OCI-LY3 (cell line): ENCODE data around the gene ECE1.

ENCODE experiments used
- H2AFZ ChIP-seq: fragments of 200-600, 300-600 bp; shearing (Covaris generic); 2 replicates; pipeline ENCODE4 v1.6.0; 2014; ENCODE audit warnings: antibody characterized with exemption, low read depth, low read length
- H3K27ac ChIP-seq: fragments of 200-600, 300-600 bp; sonication (generic); 2 replicates; pipeline ENCODE4 v1.5.1; 2014; ENCODE audit warnings: mild to moderate bottlenecking, low read length, moderate library complexity, mixed read lengths
- H3K27me3 ChIP-seq: fragments of 200-600, 300-600 bp; sonication (generic); 2 replicates; pipeline ENCODE4 v1.6.1; 2014; ENCODE audit warnings: low read depth, low read length, mixed read lengths
- H3K36me3 ChIP-seq: fragments of 200-600, 300-600 bp; sonication (generic); replicated peaks from 2 replicates; pipeline ENCODE3; 2014; ENCODE audit warnings: low read depth, low read length, mixed read lengths
- H3K4me1 ChIP-seq: fragments of 300-600, 200-600 bp; sonication (generic); 2 replicates; pipeline ENCODE4 v1.6.1; 2014; ENCODE audit warnings: low read length, mixed read lengths
- H3K4me2 ChIP-seq: fragments of 200-600, 300-600 bp; sonication (generic); 2 replicates; pipeline ENCODE4 v1.6.1; 2014; ENCODE audit warnings: low read length, mixed read lengths
- H3K4me3 ChIP-seq: fragments of 300-600, 200-600 bp; sonication (generic); 2 replicates; pipeline ENCODE4 v1.5.1; 2014; ENCODE audit warnings: antibody characterized with exemption, mild to moderate bottlenecking, low read length, moderate library complexity
- H3K79me2 ChIP-seq: fragments of 300-600, 200-600 bp; shearing (Covaris generic); 2 replicates; pipeline ENCODE4 v1.6.1; 2014; ENCODE audit warnings: mild to moderate bottlenecking, low read length, mixed read lengths
- H3K9ac ChIP-seq: fragments of 300-600, 200-600 bp; shearing (Covaris generic); 2 replicates; pipeline ENCODE4 v1.6.0; 2014; ENCODE audit warnings: mild to moderate bottlenecking, low read length, moderate library complexity
- H3K9me3 ChIP-seq: fragments of 200-600, 300-600 bp; shearing (Covaris generic); 2 replicates; pipeline ENCODE4 v1.6.1; 2014; ENCODE audit warnings: low read length, mixed read lengths; ENCODE audit not compliant: insufficient read depth
- H4K20me1 ChIP-seq: fragments of 200-600, 300-600 bp; sonication (generic); 2 replicates; pipeline ENCODE4 v1.6.1; 2016; ENCODE audit warnings: low read length, mixed read lengths; ENCODE audit not compliant: insufficient read depth
- CTCF ChIP-seq: fragments of 200-600, 300-600 bp; sonication (generic); IDR thresholded peaks from 2 replicates; pipeline ENCODE4 v1.5.1; 2014; ENCODE audit warnings: antibody characterized with exemption, low read length, low read depth
- EZH2phosphoT487 ChIP-seq: fragments of 200-600 bp; shearing (Covaris generic); IDR thresholded peaks from 2 replicates; pipeline ENCODE4 v1.6.1; 2018; ENCODE audit warnings: antibody characterized with exemption, mixed run types, low read depth

ECE1 gene

GRCh38 chr1:21301794-21302440, 11.7 kb upstream of the ECE1 start:
- H3K4me2 ChIP-seq: no peak overlapping the region
- H3K27ac ChIP-seq: no peak overlapping the region
- no peaks in the 10 kb centered on the region for H3K36me3 ChIP-seq
- TF ChIP-seq CTCF (no peak), EZH2phosphoT487 (no peak)
- H3K9me3 ChIP-seq: no peaks in the 10 kb centered on the region
- no peak overlapping the region for H2AFZ ChIP-seq
- no peak overlapping the region for H3K9ac ChIP-seq
- peaks cover 50% of the 10 kb centered on the region for H3K4me1 ChIP-seq
- peaks cover 95% of the 10 kb centered on the region for H3K79me2 ChIP-seq
- H3K27me3 ChIP-seq: no peaks in the 10 kb centered on the region
- H4K20me1 ChIP-seq: peaks cover 3% of the 10 kb centered on the region; the same call in 1 of the 2 replicates
- no peak overlapping the region for H3K4me3 ChIP-seq

- Histone ChIP-seq H3K4me1 (peaks cover 61% of the 10 kb centered on the region), H3K4me2 (no peak overlapping the region)
Observed at GRCh38 chr1:21300774-21301173, 10.5 kb upstream of the ECE1 start.

GRCh38 chr1:21299780-21300395, 9.6 kb upstream of the ECE1 start:
- TF ChIP-seq CTCF (no peak), EZH2phosphoT487 (no peak)
- Histone ChIP-seq H3K9ac (no peak overlapping the region), H3K4me1 (peaks cover 64% of the 10 kb centered on the region), H3K79me2 (peaks cover 91% of the 10 kb centered on the region), H2AFZ (no peak overlapping the region), H3K4me2 (no peak overlapping the region), H3K27ac (no peak overlapping the region), H3K4me3 (no peak overlapping the region), H4K20me1 (peaks cover 3% of the 10 kb centered on the region; the same call in 1 of the 2 replicates), H3K36me3 (no peaks in the 10 kb centered on the region), H3K27me3 (no peaks in the 10 kb centered on the region), H3K9me3 (no peaks in the 10 kb centered on the region)

More at GRCh38 chr1:21300774-21301173, 10.5 kb upstream of the ECE1 start:
- Histone ChIP-seq H3K9me3 (no peaks in the 10 kb centered on the region), H2AFZ (no peak overlapping the region), H3K27ac (no peak overlapping the region), H4K20me1 (peaks cover 3% of the 10 kb centered on the region; the same call in 1 of the 2 replicates), H3K36me3 (no peaks in the 10 kb centered on the region), H3K79me2 (peaks cover 96% of the 10 kb centered on the region), H3K9ac (no peak overlapping the region), H3K4me3 (no peak overlapping the region), H3K27me3 (no peaks in the 10 kb centered on the region)
- TF ChIP-seq CTCF (no peak), EZH2phosphoT487 (no peak)

- peaks cover 83% of the 10 kb centered on the region for H3K79me2 ChIP-seq
- TF ChIP-seq EZH2phosphoT487 (no peak), CTCF (no peak)
- H4K20me1 ChIP-seq: peaks cover 3% of the 10 kb centered on the region; the same call in 1 of the 2 replicates
- H3K27me3 ChIP-seq: no peaks in the 10 kb centered on the region
- H2AFZ ChIP-seq: no peak overlapping the region
- H3K36me3 ChIP-seq: no peaks in the 10 kb centered on the region
- no peak overlapping the region for H3K4me3 ChIP-seq
- no peaks in the 10 kb centered on the region for H3K9me3 ChIP-seq
- no peak overlapping the region for H3K9ac ChIP-seq
- H3K27ac ChIP-seq: no peak overlapping the region
- peaks cover 61% of the 10 kb centered on the region for H3K4me1 ChIP-seq
- no peak overlapping the region for H3K4me2 ChIP-seq
Observed at GRCh38 chr1:21298981-21299391, 8.7 kb upstream of the ECE1 start.
